Uterus (tissue), 4 donors: Measurements from ENCODE around the gene RFX1. TPM values are rescaled to one million over a fixed set of nuclear protein-coding genes. Genes with fewer than 3 reads are reported as not detected.
A peak's percentile ranks its signal among the peaks of the same experiment; 100 is the strongest.
"Not testable (repeated sequence)": the region's sequence is repeated elsewhere in the genome, so short reads cannot be mapped to it uniquely, and the experiment has no call there.

Experiments used
- DNase-seq, 2 donors: peaks; one replicate each; pipeline ENCODE4 v3.0.0-alpha.2; 2019 to 2020
- H3K27ac ChIP-seq, 2 donors: fragments of 200-600 bp; sonication (generic); 1 replicate in 1 of 2; 2 replicates in 1 of 2; pipeline ENCODE4 v1.5.1; 2016 to 2018
- H3K27me3 ChIP-seq, 2 donors: fragments of 200-600 bp; sonication (generic); one replicate each; pipeline ENCODE4 v1.5.1; 2018 to 2019; ENCODE audit warnings: control low read depth in 1 of 2
- H3K36me3 ChIP-seq, 2 donors: fragments of 200-600 bp; sonication (generic); one replicate each; pipeline ENCODE4 v1.5.1; 2019; ENCODE audit warnings: control low read depth in 1 of 2
- H3K4me1 ChIP-seq, 2 donors: fragments of 200-600 bp; sonication (generic); one replicate each; pipeline ENCODE4 v1.5.1; 2018 to 2019; ENCODE audit warnings: control low read depth in 1 of 2
- H3K4me3 ChIP-seq, 2 donors: fragments of 200-600 bp; sonication (generic); 1 replicate in 1 of 2; 2 replicates in 1 of 2; pipeline ENCODE4 v1.5.1; 2018 to 2019; ENCODE audit warnings: mild to moderate bottlenecking in 1 of 2
- H3K9me3 ChIP-seq, 2 donors: fragments of 200-600 bp; sonication (generic); one replicate each; pipeline ENCODE4 v1.5.1; 2019; ENCODE audit warnings: control low read depth in 1 of 2
- POLR2A ChIP-seq, 2 donors: fragments of 450-650 bp; IDR thresholded peaks; one replicate each; pipeline ENCODE4 v1.6.1; 2016; ENCODE audit warnings: antibody characterized with exemption in 2 of 2, mild to moderate bottlenecking in 1 of 2, moderate library complexity in 1 of 2
- intact Hi-C: fragments of 100-400 bp; cut with DNase I; formaldehyde crosslinking; loops from one replicate; pipeline ENCODE4 v1.15.1; 2023; ENCODE audit warnings: low total_unique reads
- total RNA-seq, 4 donors: library from RNA; depleted of rRNA in 3 of 4; stranded (reverse); fragments of >200 nt in 3 of 4; gene quantifications; one replicate each; pipeline versions ENCODE4 v1.1.0 to v1.2.4, GENCODE V29; 2014 to 2023
- TF ChIP-seq, protein P1 (sequence below), 4 experiments: fragments of 200-600 bp in 2 of 4; fragments of 450-650 bp in 2 of 4; sonication (generic) in 2 of 4; IDR thresholded peaks; one replicate each; pipeline ENCODE4 v1.5.1; 2016 to 2019; ENCODE audit warnings: antibody characterized with exemption in 4 of 4, mild to moderate bottlenecking in 2 of 4, moderate library complexity in 1 of 4
- donor health status: DM: yes; HTN: yes; CAD: no.

RFX1 gene
- total RNA-seq, 4 donors from 2014 or later: 0.26 to 14.1 (median 4.1) TPM

GRCh38 chr19:14023404-14024235 lies 17.5 kb upstream of the RFX1 start:
- peak in 1 of 2 donors; percentile 30 for DNase-seq
- H3K4me3 ChIP-seq: no peak overlapping the region
- H3K4me1 ChIP-seq: no peaks in the 10 kb centered on the region
- intact Hi-C loops: no loop called here
- H3K27ac ChIP-seq: no peak overlapping the region
- H3K9me3 ChIP-seq: no peaks in the 10 kb centered on the region
- H3K27me3 ChIP-seq: no peaks in the 10 kb centered on the region
- no peaks in the 10 kb centered on the region for H3K36me3 ChIP-seq
- TF ChIP-seq, protein P1, sequence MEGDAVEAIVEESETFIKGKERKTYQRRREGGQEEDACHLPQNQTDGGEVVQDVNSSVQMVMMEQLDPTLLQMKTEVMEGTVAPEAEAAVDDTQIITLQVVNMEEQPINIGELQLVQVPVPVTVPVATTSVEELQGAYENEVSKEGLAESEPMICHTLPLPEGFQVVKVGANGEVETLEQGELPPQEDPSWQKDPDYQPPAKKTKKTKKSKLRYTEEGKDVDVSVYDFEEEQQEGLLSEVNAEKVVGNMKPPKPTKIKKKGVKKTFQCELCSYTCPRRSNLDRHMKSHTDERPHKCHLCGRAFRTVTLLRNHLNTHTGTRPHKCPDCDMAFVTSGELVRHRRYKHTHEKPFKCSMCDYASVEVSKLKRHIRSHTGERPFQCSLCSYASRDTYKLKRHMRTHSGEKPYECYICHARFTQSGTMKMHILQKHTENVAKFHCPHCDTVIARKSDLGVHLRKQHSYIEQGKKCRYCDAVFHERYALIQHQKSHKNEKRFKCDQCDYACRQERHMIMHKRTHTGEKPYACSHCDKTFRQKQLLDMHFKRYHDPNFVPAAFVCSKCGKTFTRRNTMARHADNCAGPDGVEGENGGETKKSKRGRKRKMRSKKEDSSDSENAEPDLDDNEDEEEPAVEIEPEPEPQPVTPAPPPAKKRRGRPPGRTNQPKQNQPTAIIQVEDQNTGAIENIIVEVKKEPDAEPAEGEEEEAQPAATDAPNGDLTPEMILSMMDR (IDR thresholded peaks at IDR 0.05): peak in 2 of 4 experiments; percentile 12 to 25
- no peak for TF ChIP-seq POLR2A (IDR thresholded peaks at IDR 0.05)

GRCh38 chr19:14022469-14022868 lies 16.3 kb upstream of the RFX1 start:
- DNase-seq: no peak
- no peak for TF ChIP-seq POLR2A (IDR thresholded peaks at IDR 0.05)
- TF ChIP-seq, protein P1 (IDR thresholded peaks at IDR 0.05): no peak
- H3K27ac ChIP-seq: no peak overlapping the region
- no peaks in the 10 kb centered on the region for H3K27me3 ChIP-seq
- intact Hi-C loops: no loop called here
- no peaks in the 10 kb centered on the region for H3K4me1 ChIP-seq
- H3K4me3 ChIP-seq: no peak overlapping the region
- no peaks in the 10 kb centered on the region for H3K36me3 ChIP-seq
- no peaks in the 10 kb centered on the region for H3K9me3 ChIP-seq

GRCh38 chr19:14021474-14021873 lies 15.4 kb upstream of the RFX1 start:
- intact Hi-C loops: no loop called here
- Histone ChIP-seq H3K4me1 (no peaks in the 10 kb centered on the region), H3K4me3 (no peak overlapping the region), H3K27ac (no peak overlapping the region), H3K27me3 (no peaks in the 10 kb centered on the region), H3K36me3 (no peaks in the 10 kb centered on the region), H3K9me3 (no peaks in the 10 kb centered on the region)
- no peak for TF ChIP-seq POLR2A (IDR thresholded peaks at IDR 0.05)
- no peak for DNase-seq

- intact Hi-C loops, H3K9me3 ChIP-seq, H3K27me3 ChIP-seq, H3K27ac ChIP-seq, H3K4me1 ChIP-seq, H3K36me3 ChIP-seq, H3K4me3 ChIP-seq, DNase-seq: not testable (repeated sequence)
These were observed 13.6 kb upstream of the RFX1 start for GRCh38 chr19:14019739-14020138.

GRCh38 chr19:14019100-14019499 lies 13.0 kb upstream of the RFX1 start:
- no peak overlapping the region for H3K27ac ChIP-seq
- TF ChIP-seq, protein P1 (IDR thresholded peaks at IDR 0.05): no peak
- TF ChIP-seq POLR2A (IDR thresholded peaks at IDR 0.05): no peak
- intact Hi-C loops: no loop called here
- no peaks in the 10 kb centered on the region for H3K27me3 ChIP-seq
- no peak for DNase-seq
- H3K4me1 ChIP-seq: no peaks in the 10 kb centered on the region
- H3K36me3 ChIP-seq: no peaks in the 10 kb centered on the region
- H3K4me3 ChIP-seq: no peak overlapping the region
- H3K9me3 ChIP-seq: no peaks in the 10 kb centered on the region

DNA sequence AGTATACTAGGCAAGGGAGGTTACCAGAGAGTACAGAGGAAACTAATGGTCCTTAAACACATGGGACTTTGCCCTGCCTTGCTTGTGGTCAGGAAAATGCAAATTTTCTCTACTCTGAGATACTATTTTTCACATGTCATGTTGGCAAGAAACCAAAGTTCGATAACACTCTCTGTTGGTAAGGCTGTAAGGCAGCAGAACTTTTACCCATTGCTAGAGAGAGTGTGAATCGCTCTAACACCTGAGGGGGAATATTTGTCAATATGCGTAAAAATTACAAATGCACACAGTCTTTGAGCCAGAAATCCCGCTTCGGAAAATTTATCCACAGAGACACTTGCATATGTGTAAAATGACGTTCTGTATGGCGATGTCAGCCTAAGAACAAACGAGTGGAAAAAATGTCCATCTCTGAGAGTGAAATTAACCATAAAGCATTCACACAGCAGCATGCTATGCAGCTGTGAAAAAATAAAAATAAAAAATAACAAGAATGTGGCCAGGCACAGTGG lies 9.5 kb upstream of the RFX1 start:
- Histone ChIP-seq H3K9me3 (no peaks in the 10 kb centered on the region), H3K4me3 (no peak overlapping the region), H3K27ac (no peak overlapping the region), H3K36me3 (no peaks in the 10 kb centered on the region), H3K4me1 (no peaks in the 10 kb centered on the region), H3K27me3 (no peaks in the 10 kb centered on the region)
- intact Hi-C loops: no loop called here
- TF ChIP-seq POLR2A (IDR thresholded peaks at IDR 0.05): no peak
- TF ChIP-seq, protein P1 (IDR thresholded peaks at IDR 0.05): no peak
- DNase-seq: no peak
